SK-N-MC (cell line): ENCODE results near the gene IL31.

Experiments used
- FOXP2 ChIP-seq: optimal IDR thresholded peaks from 2 replicates; pipeline ENCODE3; 2011; ENCODE audit warnings: mild to moderate bottlenecking, moderate library complexity; ENCODE audit not compliant: insufficient read depth; ENCODE audit errors: extremely low read length, control extremely low read depth
- POLR2AphosphoS5 ChIP-seq: IDR thresholded peaks from 2 replicates; pipeline ENCODE4 v1.6.1; 2012; ENCODE audit warnings: mild to moderate bottlenecking, low read depth, low read length, borderline replicate concordance

GRCh38 chr12:122130150-122130549 is 43.9 kb downstream of the IL31 start:
- TF ChIP-seq POLR2AphosphoS5 (no peak), FOXP2 (no peak)
